ENCODE data around the gene OVOL3.

Gene OVOL3

DNA sequence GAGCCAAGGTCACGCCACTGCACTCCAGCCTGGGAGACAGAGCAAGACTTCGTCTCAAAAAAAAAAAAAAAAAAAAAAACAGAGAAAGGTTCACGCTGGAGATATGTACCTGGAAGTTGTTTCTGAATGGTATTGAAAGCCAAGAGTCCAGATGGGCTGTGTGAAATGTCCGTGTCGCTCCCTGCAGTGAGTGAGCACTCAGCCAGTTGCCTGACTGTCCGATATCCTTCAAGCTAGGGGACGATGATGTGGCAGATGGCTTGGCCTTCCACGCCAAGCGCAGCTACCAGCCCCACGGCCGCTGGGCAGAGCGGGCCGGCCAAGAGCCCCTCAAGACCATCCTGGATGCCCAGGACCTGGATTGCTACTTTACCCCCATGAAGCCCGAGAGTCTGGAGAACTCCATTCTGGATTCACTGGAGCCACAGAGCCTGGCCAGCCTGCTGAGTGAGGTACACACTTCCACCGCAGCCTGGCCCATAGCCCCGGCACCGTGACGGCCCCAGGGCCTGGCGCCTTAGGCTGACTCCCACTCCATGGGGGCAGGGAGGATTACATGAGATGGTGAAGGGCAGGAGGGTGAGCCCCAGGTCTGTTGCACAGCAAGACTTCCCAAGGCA, 11.7 kb upstream of the OVOL3 start:
- in situ Hi-C loops (cut with HindIII; ENCODE audit: low sequenced_read_pairs), result no loop called here

DNA sequence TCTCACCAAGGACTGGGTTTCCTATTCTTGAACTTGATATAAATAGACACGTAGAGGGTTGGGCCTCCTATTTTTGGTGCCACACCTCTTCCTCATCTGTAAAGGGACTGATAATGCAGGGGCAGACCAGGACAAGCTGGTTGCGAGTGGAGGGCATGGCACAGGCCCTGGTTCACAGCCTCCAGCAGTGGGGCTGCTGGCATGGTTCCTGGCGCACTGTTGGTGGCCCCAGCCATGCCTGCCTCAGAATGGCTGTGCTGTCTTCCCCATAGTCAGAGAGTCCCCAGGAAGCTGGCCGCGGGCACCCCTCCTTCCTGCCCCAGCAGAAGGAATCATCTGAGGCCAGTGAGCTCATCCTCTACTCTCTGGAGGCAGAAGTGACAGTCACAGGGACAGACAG, 10.5 kb upstream of the OVOL3 start:
- in situ Hi-C loops (cut with HindIII; ENCODE audit: low sequenced_read_pairs), result no loop called here

DNA sequence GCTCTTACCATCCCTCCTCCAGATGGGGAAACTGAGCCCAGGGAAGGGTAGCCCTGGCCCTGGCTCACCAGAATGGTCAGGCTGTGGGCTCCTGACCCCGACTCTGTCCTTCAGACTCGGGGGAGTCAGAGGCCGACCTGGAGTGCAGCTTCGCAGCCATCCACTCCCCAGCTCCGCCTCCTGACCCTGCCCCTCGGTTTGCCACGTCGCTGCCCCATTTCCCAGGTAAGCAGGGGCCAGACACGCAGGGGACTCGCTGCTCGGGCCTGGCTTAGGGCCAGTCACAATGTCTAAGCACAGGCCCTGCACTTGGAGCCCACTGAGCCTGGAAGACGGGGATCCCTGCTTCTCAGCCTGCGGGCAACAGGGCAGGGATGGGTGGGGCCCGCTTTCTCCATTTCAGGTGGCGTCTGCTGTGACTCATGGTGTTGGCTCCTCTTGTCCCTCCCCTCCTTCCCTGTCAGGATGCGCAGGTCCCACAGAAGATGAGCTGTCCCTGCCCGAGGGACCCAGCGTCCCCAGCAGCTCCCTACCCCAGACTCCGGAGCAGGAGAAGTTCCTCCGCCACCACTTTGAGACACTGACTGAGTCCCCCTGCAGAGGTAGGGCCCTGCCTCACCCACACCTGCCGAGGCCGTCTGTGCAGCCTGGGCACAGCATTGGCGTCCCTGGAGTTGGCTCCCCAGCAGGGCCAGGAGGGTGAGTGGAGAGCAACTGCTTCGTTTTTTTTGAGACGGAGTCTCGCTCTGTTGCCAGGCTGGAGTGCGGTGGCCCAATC, 9.2 kb upstream of the OVOL3 start:
- in situ Hi-C loops (cut with HindIII; ENCODE audit: low sequenced_read_pairs), result no loop called here

DNA sequence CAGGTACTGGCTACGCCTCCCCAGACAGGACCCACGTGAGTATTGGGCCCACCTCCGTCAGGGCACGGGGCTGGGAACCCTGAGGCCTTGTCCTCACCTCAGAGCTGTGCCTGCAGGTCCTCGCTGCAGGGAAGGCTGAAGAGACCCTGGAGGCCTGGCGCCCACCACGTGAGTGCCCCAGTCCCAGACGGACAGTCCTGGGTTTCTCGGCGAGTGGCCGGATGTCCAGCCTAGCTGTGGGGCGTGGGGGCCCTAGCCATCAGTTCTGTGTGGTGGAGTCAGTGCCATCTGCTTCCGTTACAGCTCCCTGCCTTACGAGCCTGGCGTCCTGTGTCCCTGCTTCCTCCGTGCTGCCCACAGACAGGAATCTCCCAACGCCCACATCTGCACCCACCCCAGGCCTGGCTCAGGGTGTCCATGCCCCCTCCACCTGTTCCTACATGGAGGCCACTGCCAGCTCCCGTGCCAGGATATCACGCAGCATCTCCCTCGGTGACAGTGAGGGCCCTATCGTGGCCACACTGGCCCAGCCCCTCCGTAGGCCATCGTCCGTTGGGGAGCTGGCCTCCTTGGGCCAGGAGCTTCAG, 7.8 kb upstream of the OVOL3 start:
- in situ Hi-C loops (cut with HindIII; ENCODE audit: low sequenced_read_pairs), result no loop called here

DNA sequence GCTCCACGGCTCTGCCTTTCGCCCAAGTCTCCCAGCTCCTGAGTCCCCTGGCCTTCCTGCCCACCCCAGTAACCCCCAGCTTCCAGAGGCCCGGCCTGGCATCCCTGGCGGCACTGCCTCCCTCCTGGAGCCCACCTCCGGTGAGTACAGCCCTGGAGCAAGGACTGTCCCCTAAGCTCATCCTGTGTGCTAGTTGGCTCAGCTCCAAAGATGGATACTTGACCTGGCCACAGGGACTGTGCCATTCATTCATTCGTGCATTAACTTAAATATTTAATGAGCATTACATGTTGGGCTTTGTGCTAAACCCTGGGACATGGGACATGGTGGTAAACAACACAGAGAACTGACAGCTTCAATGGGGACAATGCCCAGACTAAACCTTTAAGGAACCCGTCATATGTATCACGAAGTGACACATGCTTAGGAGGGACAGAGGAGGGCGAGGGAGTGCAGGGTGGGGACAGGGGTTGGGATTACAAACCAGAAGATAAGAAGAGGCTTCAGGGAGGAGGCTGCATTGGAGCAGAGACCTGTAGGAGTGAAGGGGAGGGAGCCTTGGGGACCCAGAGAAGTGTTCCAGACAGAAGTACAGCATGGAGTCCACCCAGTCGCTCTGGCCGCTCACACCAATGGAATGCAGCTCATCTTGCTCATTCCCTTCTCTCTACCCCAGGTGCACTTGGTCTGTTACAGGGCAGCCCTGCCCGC, 6.9 kb upstream of the OVOL3 start:
- in situ Hi-C loops (cut with HindIII; ENCODE audit: low sequenced_read_pairs), result no loop called here

- in situ Hi-C loops (cut with HindIII; ENCODE audit: low sequenced_read_pairs), result no loop called here
Measured at GRCh38 chr19:36106441-36106840, 4.5 kb upstream of the OVOL3 start.

DNA sequence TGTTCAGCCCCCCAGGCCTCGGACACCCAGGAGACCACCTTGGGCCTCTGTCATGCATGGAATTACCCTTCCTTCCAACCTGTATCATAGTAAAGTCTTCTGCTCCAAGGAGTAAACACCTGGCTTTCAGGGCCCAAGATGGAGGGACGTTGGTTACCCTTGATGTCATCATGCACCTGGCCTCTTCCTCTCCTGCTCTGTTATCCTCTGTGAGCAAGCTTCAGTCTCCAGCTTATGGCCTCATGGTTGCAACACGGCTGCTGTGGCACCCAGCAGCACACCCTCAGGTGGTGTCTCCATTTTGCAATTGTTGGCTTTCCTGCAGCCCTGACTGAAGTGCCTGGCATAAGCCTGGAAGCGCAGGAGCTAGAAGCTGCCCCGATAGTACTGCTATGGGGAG, 4.0 kb upstream of the OVOL3 start:
- in situ Hi-C loops (cut with HindIII; ENCODE audit: low sequenced_read_pairs), result no loop called here

DNA sequence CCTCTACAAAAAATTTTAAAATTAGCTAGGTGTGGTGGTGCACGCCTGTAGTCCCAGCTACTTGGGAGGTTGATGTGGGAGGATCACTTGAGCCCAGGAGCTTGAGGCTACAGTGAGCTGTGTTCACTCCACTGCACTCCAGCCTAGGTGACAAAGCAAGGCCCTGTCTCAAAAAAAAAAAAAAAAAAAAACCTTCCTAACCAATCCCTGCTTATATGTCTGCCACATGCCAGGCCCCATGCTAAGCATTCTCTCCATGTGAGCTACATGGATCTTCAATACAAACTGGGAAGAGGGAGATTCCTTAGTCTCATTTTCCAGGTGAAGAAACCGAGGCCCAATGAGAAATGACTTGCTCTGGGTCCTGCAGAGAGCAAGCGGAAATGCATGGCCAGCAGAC, 2.3 kb upstream of the OVOL3 start:
- in situ Hi-C loops (cut with HindIII; ENCODE audit: low sequenced_read_pairs), result no loop called here

DNA sequence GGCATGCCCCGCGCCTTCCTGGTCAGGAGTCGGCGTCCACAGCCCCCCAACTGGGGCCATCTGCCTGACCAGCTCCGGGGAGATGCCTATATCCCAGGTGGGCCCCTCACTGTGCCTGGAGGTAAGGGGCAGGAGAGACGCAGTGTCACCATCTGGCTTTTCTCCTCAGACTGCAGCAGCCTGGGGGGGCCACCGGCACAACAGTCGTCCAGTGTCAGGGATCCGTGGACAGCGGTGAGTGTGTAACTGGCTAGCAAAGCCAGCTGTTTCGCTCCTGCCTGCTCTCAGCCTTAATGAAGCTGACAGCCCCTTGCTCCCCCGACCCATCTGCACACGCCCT, 227 bp downstream of the OVOL3 start:
- in situ Hi-C loops (cut with HindIII; ENCODE audit: low sequenced_read_pairs), result no loop called here

GRCh38 chr19:36112678-36113077, 1.7 kb downstream of the OVOL3 start:
- in situ Hi-C loops (cut with HindIII; ENCODE audit: low sequenced_read_pairs), result no loop called here

DNA sequence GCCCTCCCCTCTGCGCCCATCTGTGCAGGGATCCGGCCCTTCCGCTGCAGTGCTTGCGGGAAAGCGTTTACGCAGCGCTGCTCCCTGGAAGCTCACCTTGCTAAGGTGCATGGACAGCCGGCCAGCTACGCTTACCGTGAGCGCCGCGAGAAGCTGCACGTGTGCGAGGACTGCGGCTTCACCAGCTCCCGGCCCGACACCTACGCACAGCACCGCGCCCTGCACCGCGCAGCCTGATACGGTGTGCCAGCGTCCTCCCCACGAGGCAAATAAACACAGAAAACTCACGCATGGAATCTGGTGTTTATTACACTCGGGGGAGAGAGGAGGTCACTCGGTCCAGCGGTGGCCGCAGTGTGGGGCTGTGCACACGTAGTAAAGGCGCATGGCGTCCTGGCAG, 2.5 kb downstream of the OVOL3 start:
- in situ Hi-C loops (cut with HindIII; ENCODE audit: low sequenced_read_pairs), result no loop called here

DNA sequence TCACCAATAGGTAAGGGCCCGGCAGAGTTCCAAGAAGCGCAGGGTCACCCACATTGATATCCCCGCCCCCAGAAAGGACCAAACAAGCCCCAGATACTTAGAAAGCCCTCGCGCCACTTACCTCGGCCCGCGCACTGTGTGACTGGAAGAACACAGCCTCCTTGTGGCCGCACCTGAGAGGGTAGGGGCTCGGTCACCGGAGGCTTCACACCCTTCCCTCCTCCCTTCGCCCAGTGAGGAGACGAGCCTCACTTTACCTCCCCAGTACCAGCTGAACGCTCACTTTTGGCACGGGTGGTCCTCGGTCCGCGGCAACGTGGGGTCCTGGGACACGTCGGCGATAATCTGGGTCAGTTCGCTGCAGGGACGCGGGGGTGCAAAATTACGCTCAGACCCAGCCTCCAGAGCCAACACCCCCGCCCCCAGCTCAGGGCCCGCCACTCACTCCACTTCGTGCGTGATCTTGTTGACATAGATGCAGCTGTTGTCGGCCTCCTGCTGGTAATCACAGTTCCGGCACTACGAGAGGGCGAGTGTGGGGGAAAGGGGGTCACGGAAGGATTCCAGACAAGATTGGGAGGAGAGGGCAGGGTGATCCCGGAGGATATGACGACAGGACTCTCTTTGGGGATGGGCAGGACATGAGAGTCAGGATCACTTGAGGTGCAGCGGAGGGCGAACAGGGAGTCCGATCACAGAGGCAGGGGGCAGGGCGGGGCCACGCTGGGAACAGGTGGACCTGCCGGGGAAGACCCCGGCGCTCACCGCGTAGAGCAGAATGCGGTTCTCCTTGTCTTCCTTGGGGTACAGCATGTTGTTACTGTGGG, 3.2 kb downstream of the OVOL3 start:
- in situ Hi-C loops (cut with HindIII; ENCODE audit: low sequenced_read_pairs), result no loop called here

DNA sequence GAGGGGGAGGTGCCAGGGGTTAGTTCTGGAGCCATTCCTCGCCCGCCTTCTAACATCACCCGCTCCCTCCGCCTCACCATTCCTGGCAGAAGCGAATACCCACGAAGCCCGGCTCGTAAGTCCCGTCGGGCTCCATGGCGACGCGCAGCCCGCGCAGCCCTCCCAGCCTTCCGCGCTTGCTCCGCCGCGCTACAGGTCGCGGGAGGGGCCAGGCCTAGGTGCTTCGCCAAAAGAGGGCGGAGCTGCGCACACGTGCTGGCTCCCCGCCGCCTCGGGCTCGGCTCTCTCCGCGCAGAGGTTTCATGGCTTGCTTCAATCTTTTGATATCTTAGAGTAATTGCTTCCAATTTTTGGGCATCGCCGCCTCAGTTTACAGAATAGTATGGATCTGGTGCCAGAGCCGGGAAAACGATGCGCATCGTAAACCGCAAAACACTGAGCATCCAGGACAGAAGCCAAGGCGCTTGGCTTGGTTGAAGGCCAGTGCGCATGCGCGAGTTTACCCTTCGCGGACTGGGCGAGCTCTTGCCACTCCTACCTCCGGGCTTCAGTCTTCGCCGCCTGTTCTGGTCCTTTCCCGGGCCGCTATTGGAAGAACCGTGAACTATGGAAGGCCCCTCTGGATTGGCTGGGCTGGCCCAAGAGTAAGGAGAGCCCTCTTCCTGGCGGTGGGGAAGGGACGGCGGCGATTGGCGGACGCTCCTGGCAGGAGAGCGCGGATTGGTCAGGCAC, 3.9 kb downstream of the OVOL3 start, which contains the start of gene POLR2I:
TSS of gene POLR2I (minus strand) at position 155 of the 732 bp plus-strand sequence. CDS start at position 136, 19 bp downstream.
- in situ Hi-C loops (cut with HindIII; ENCODE audit: low sequenced_read_pairs), result no loop called here

DNA sequence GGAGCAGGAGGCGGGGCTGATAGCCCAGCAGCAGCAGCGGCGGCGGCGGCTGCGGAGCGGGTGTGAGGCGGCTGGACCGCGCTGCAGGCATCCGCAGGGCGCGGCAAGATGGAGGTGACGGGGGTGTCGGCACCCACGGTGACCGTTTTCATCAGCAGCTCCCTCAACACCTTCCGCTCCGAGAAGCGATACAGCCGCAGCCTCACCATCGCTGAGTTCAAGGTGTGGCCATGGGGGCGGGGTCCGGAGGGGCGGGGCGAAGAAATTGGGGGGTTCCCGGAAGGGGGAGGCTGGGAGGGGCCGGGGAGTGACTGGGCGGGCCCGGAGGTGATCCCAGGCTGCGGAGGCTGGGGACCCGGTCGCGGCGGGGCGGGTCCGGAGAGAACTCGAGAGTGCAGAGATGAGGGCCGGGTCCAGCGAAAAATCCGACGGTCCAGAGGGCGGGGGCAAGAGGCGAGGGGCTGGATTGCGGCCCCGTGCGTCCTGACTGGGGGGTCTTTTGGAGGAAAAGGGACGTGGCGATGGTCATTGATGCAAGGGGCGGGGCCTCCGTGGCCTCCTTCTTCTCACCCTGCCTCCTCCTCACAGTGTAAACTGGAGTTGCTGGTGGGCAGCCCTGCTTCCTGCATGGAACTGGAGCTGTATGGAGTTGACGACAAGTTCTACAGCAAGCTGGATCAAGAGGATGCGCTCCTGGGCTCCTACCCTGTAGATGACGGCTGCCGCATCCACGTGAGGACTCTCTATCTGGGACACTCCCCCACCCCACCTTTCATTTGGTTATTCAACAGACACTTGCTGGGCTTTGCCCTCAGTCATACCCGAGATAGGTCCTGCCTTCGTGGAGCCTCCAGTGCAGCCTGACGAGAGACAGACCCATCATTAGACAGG, 4.8 kb downstream of the OVOL3 start, which contains the start of gene TBCB:
TSS of gene TBCB (plus strand) at position 16 of the 891 bp plus-strand sequence. CDS start at position 109, 93 bp downstream.
- in situ Hi-C loops (cut with HindIII; ENCODE audit: low sequenced_read_pairs), result no loop called here

DNA sequence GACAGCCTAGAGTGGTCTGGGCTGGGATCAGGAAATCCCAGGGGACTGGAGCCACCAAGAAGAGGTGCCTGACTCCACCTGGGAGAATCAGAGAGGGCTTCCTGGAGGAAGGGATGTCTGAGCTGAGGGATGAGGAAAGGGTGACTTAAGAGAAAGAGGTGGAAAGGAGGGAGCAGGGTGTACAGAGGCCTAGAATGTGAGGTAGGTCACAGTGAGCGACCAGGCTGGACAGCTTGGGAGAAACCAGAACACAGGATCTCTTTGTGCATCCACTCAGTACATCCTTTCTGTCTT, 5.3 kb downstream of the OVOL3 start:
- in situ Hi-C loops (cut with HindIII; ENCODE audit: low sequenced_read_pairs), result no loop called here

GRCh38 chr19:36120092-36120983, 9.4 kb downstream of the OVOL3 start:
- in situ Hi-C loops (cut with HindIII; ENCODE audit: low sequenced_read_pairs), result no loop called here

GRCh38 chr19:36120984-36121358, 10.0 kb downstream of the OVOL3 start:
- in situ Hi-C loops (cut with HindIII; ENCODE audit: low sequenced_read_pairs), result no loop called here

- in situ Hi-C loops (cut with HindIII; ENCODE audit: low sequenced_read_pairs), result no loop called here
Measured at GRCh38 chr19:36121486-36122124, 10.7 kb downstream of the OVOL3 start.
